Measurements from ENCODE around the gene ZNF853.

ZNF853 gene

DNA sequence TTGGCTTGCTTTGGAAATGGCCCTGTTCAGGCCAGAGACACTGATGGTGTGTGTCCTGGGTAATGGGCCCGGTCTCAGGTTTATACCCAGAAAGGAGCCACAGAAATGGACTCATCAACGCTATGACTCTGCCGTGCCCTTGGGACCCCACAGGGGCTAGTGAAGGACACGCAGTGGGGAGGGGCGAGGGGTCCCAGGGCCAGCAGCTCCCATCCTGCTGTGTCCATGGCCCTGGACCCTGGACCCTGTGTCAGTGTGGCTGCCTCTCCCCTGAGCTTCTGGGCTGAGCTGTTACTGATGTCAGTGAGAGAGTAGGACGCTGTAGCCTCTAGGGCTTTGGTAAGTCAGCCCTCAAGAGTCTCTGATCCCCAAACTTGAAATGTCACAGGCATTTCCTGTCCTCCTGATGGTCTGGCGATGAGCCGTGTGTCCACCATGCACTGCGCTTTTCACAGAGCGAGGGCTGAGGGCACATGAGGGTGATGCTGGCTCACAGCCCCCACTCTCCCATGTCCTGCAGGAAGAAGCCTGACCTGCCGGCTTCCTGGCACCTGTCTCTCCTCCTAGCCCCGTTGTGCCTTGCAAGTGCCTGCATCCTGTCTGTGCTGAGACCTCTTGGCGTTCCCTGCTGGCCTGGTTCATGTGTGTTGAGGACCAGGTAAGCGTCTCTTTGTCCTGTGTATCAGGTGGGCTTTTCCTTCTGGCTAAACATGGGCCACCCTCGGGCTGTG, 26.1 kb downstream of the ZNF853 start:
- Histone ChIP-seq H3K4me3 (ENCODE audit: low read length) (no peak overlapping the region), H3K4me1 (ENCODE audit: control insufficient read depth, low read depth, low read length) (peaks cover 5% of the 10 kb centered on the region), H3K27me3 (ENCODE audit: control insufficient read depth, insufficient read depth, low read length) (no peaks in the 10 kb centered on the region), H3K9me3 (ENCODE audit: control insufficient read depth, low read depth, low read length) (no peaks in the 10 kb centered on the region), H3K36me3 (ENCODE audit: control insufficient read depth, low read depth, low read length) (peaks cover 3% of the 10 kb centered on the region), H3K9ac (ENCODE audit: low read length) (no peak overlapping the region), H3K27ac (ENCODE audit: low read length) (no peak overlapping the region)

- Histone ChIP-seq H3K4me1 (ENCODE audit: control insufficient read depth, low read depth, low read length) (peaks cover 5% of the 10 kb centered on the region), H3K9ac (ENCODE audit: low read length) (no peak overlapping the region), H3K9me3 (ENCODE audit: control insufficient read depth, low read depth, low read length) (no peaks in the 10 kb centered on the region), H3K27ac (ENCODE audit: low read length) (no peak overlapping the region), H3K4me3 (ENCODE audit: low read length) (no peak overlapping the region), H3K36me3 (ENCODE audit: control insufficient read depth, low read depth, low read length) (peaks cover 3% of the 10 kb centered on the region), H3K27me3 (ENCODE audit: control insufficient read depth, insufficient read depth, low read length) (no peaks in the 10 kb centered on the region)
Measured at GRCh38 chr7:6642239-6642839, 26.9 kb downstream of the ZNF853 start.

GRCh38 chr7:6642861-6643640, 27.6 kb downstream of the ZNF853 start:
- Histone ChIP-seq H3K9ac (ENCODE audit: low read length) (no peak overlapping the region), H3K27me3 (ENCODE audit: control insufficient read depth, insufficient read depth, low read length) (no peaks in the 10 kb centered on the region), H3K9me3 (ENCODE audit: control insufficient read depth, low read depth, low read length) (no peaks in the 10 kb centered on the region), H3K4me3 (ENCODE audit: low read length) (no peak overlapping the region), H3K36me3 (ENCODE audit: control insufficient read depth, low read depth, low read length) (peaks cover 3% of the 10 kb centered on the region), H3K4me1 (ENCODE audit: control insufficient read depth, low read depth, low read length) (peaks cover 5% of the 10 kb centered on the region), H3K27ac (ENCODE audit: low read length) (no peak overlapping the region)

DNA sequence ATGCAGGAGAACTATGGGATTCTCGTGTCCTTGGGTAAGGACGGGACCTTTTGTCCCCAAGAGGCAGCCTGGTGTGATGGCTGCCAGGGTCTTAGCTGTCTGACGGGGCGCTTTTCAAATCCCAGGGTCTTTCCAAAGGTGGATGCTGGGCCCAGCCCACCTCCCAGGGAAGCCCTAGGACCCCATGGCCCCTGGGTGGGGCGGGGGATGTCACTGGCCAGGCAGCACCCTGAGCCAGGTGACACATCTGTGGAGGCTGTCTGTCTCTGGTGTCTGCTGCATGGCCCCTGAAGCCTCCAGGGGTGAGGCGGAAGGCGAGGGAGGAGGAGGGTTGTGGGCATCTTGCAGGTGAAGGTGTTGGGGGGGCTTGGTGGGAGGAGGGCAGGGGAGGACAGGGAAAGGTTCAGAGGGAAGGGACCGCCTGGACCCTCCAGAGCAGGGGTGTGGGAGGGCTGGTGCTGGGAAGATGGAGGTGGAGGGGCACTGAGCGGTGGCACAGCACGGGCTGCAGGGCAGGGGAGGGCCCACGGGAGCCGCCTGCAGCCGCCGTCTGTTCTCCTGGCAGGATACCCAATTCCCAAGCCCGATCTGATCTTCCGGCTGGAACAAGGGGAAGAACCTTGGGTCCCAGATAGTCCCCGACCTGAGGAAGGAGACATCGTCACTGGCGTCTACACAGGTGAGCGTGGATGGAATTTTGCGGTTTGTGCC, 28.7 kb downstream of the ZNF853 start:
- Histone ChIP-seq H3K36me3 (ENCODE audit: control insufficient read depth, low read depth, low read length) (peaks cover 3% of the 10 kb centered on the region), H3K27me3 (ENCODE audit: control insufficient read depth, insufficient read depth, low read length) (no peaks in the 10 kb centered on the region), H3K9me3 (ENCODE audit: control insufficient read depth, low read depth, low read length) (no peaks in the 10 kb centered on the region)

GRCh38 chr7:6644728-6645127, 29.3 kb downstream of the ZNF853 start:
- Histone ChIP-seq H3K4me1 (ENCODE audit: control insufficient read depth, low read depth, low read length) (peaks cover 5% of the 10 kb centered on the region), H3K4me3 (ENCODE audit: low read length) (no peak overlapping the region), H3K9me3 (ENCODE audit: control insufficient read depth, low read depth, low read length) (no peaks in the 10 kb centered on the region), H3K9ac (ENCODE audit: low read length) (no peak overlapping the region), H3K27me3 (ENCODE audit: control insufficient read depth, insufficient read depth, low read length) (no peaks in the 10 kb centered on the region), H3K36me3 (ENCODE audit: control insufficient read depth, low read depth, low read length) (peaks cover 3% of the 10 kb centered on the region), H3K27ac (ENCODE audit: low read length) (no peak overlapping the region)

More for the DNA sequence above, 28.7 kb downstream of the ZNF853 start:
- H3K27ac ChIP-seq (ENCODE audit: low read length): no peak overlapping the region
- peaks cover 5% of the 10 kb centered on the region for H3K4me1 ChIP-seq (ENCODE audit: control insufficient read depth, low read depth, low read length)
- no peak overlapping the region for H3K4me3 ChIP-seq (ENCODE audit: low read length)
- no peak overlapping the region for H3K9ac ChIP-seq (ENCODE audit: low read length)

GRCh38 chr7:6646465-6646864, 31.1 kb downstream of the ZNF853 start:
- H3K4me1 ChIP-seq (ENCODE audit: control insufficient read depth, low read depth, low read length): no peaks in the 10 kb centered on the region
- peaks cover 3% of the 10 kb centered on the region for H3K36me3 ChIP-seq (ENCODE audit: control insufficient read depth, low read depth, low read length)
- H3K9me3 ChIP-seq (ENCODE audit: control insufficient read depth, low read depth, low read length): no peaks in the 10 kb centered on the region
- H3K9ac ChIP-seq (ENCODE audit: low read length): no peak overlapping the region
- H3K27me3 ChIP-seq (ENCODE audit: control insufficient read depth, insufficient read depth, low read length): no peaks in the 10 kb centered on the region
- H3K4me3 ChIP-seq (ENCODE audit: low read length): no peak overlapping the region
- no peak overlapping the region for H3K27ac ChIP-seq (ENCODE audit: low read length)

- H3K27me3 ChIP-seq (ENCODE audit: control insufficient read depth, insufficient read depth, low read length): no peaks in the 10 kb centered on the region
- no peak overlapping the region for H3K27ac ChIP-seq (ENCODE audit: low read length)
- H3K9me3 ChIP-seq (ENCODE audit: control insufficient read depth, low read depth, low read length): no peaks in the 10 kb centered on the region
- H3K4me3 ChIP-seq (ENCODE audit: low read length): no peak overlapping the region
- no peaks in the 10 kb centered on the region for H3K4me1 ChIP-seq (ENCODE audit: control insufficient read depth, low read depth, low read length)
- no peak overlapping the region for H3K9ac ChIP-seq (ENCODE audit: low read length)
- peaks cover 3% of the 10 kb centered on the region for H3K36me3 ChIP-seq (ENCODE audit: control insufficient read depth, low read depth, low read length)
Measured at GRCh38 chr7:6647080-6647479, 31.7 kb downstream of the ZNF853 start.

- H3K36me3 ChIP-seq (ENCODE audit: control insufficient read depth, low read depth, low read length): peaks cover 3% of the 10 kb centered on the region
- H3K4me3 ChIP-seq (ENCODE audit: low read length): no peak overlapping the region
- H3K9ac ChIP-seq (ENCODE audit: low read length): no peak overlapping the region
- H3K27me3 ChIP-seq (ENCODE audit: control insufficient read depth, insufficient read depth, low read length): no peaks in the 10 kb centered on the region
- no peak overlapping the region for H3K27ac ChIP-seq (ENCODE audit: low read length)
- H3K4me1 ChIP-seq (ENCODE audit: control insufficient read depth, low read depth, low read length): no peaks in the 10 kb centered on the region
- H3K9me3 ChIP-seq (ENCODE audit: control insufficient read depth, low read depth, low read length): no peaks in the 10 kb centered on the region
Measured at GRCh38 chr7:6647541-6647940, 32.1 kb downstream of the ZNF853 start.

- H3K27me3 ChIP-seq (ENCODE audit: control insufficient read depth, insufficient read depth, low read length): no peaks in the 10 kb centered on the region
- H3K4me1 ChIP-seq (ENCODE audit: control insufficient read depth, low read depth, low read length): no peaks in the 10 kb centered on the region
- H3K4me3 ChIP-seq (ENCODE audit: low read length): no peak overlapping the region
- peaks cover 3% of the 10 kb centered on the region for H3K36me3 ChIP-seq (ENCODE audit: control insufficient read depth, low read depth, low read length)
- no peak overlapping the region for H3K9ac ChIP-seq (ENCODE audit: low read length)
- H3K27ac ChIP-seq (ENCODE audit: low read length): no peak overlapping the region
- H3K9me3 ChIP-seq (ENCODE audit: control insufficient read depth, low read depth, low read length): no peaks in the 10 kb centered on the region
Measured at GRCh38 chr7:6648066-6648814, 32.8 kb downstream of the ZNF853 start.

DNA sequence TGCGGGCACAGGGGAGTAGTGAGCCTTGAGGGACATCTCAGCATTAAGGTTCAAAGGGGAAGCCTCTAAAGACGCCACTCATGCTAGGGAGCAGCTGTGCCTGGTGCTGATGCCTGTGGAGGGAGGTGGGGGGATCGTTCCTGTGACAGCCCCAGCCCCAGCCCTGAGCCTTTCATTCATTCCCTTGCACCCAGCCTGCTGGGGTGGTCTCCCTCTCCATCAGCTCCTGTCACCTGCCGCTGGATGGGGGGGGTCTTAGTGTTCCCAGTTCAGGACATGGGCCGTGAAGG, 33.4 kb downstream of the ZNF853 start:
- Histone ChIP-seq H3K9me3 (ENCODE audit: control insufficient read depth, low read depth, low read length) (no peaks in the 10 kb centered on the region), H3K36me3 (ENCODE audit: control insufficient read depth, low read depth, low read length) (no peaks in the 10 kb centered on the region), H3K27me3 (ENCODE audit: control insufficient read depth, insufficient read depth, low read length) (no peaks in the 10 kb centered on the region), H3K27ac (ENCODE audit: low read length) (no peak overlapping the region), H3K4me1 (ENCODE audit: control insufficient read depth, low read depth, low read length) (no peaks in the 10 kb centered on the region), H3K9ac (ENCODE audit: low read length) (no peak overlapping the region), H3K4me3 (ENCODE audit: low read length) (no peak overlapping the region)

All from iPS-18a (cell line).